NT2/D1 (cell line): Measurements from ENCODE around the gene PRKN.

Experiments used
- SUZ12 ChIP-seq: IDR thresholded peaks from 2 replicates; pipeline ENCODE4 v1.6.1; 2011; ENCODE audit not compliant: insufficient read length, insufficient read depth; ENCODE audit errors: extremely low read depth
- YY1 ChIP-seq: IDR thresholded peaks from 2 replicates; pipeline ENCODE4 v1.6.1; 2011; ENCODE audit not compliant: insufficient read length, insufficient read depth
- ZNF274 ChIP-seq: IDR thresholded peaks from 2 replicates; pipeline ENCODE4 v1.6.1; 2011; ENCODE audit warnings: mild to moderate bottlenecking, low read depth, low read length

DNA sequence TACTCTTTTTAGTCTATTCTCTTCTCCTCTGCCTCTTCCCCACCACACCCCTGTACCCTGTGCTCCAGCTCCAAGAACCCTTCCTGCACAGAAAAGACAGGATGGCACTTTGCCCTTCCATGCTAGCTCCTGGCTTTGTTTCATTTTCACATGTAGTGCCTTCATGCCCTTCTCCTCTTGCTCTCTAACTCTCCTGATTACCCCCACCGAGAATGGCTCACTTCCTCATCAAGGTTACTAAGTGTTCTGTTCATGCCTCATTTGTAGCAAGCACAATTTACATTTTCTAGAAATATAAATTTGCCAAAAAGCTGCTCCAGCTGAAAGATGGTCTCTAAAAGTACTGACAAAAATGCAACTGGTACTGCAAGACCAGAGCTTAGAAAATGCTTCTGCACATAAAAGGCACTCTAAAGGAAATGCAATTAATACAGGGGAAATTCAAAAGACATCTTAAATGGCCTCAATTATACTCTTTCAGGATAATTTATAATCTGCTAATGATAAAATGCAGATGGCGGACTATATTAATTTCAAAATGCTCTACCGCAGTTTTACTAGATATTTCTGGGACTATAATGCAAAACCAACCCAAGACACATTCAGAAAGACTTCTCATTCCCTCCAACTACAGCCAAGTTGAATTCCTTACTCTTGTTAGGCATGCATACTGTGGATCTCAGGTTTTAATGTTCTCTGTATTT lies 570.2 kb downstream of the PRKN start:
- no peak for TF ChIP-seq SUZ12
- no peak for TF ChIP-seq ZNF274
- no peak for TF ChIP-seq YY1
